Measurements from ENCODE around the gene GEMIN5. TPM values are rescaled to one million over a fixed set of nuclear protein-coding genes. Genes with fewer than 3 reads are reported as not detected.

GEMIN5 gene
- total and polyA plus RNA-seq, 2 of the 4 experiments (the other 2 are of a cell fraction) = 9.0 to 31.5 TPM

- intact Hi-C loops (cut with micrococcal nuclease) = loop anchor here (5.0 kb wide), 2 partner anchors 78 to 667 kb away; partner anchors contain the start of genes GALNT10 and GEMIN5
- Histone ChIP-seq H3K79me1 (ENCODE audit: low read depth in 1 of 2, low read length in 2 of 2) (peaks cover 4 to 29% of the 10 kb centered on the region in 2 experiments), H4K5ac (ENCODE audit: low read depth, low read length) (peak overlapping the region; percentile 23), H3K4ac (ENCODE audit: low read depth, low read length) (peak overlapping the region; percentile 59), H3K36me3 (ENCODE audit: control insufficient read depth, insufficient read depth, low read length) (peaks cover 4% of the 10 kb centered on the region), H2AK9ac (replicated peaks; ENCODE audit: low read depth, low read length, poor library complexity) (peak overlapping the region; percentile 13), H2BK5ac (ENCODE audit: low read depth, low read length, poor library complexity, severe bottlenecking) (peak overlapping the region; percentile 74), H4K91ac (ENCODE audit: insufficient read depth, low read depth, low read length) (peak overlapping the region; percentile 41; the same call in 1 of the 2 replicates), H2BK15ac (ENCODE audit: low read depth, low read length) (no peak overlapping the region), H3K14ac (replicated peaks; ENCODE audit: low read depth, low read length) (peak overlapping the region; percentile 77), H2AK5ac (ENCODE audit: low read depth, low read length) (peak overlapping the region; percentile 65; the same call in 1 of the 2 replicates), H4K20me1 (ENCODE audit: insufficient read depth, low read length) (peaks cover 15% of the 10 kb centered on the region), H3K9me3 (ENCODE audit: control insufficient read depth, insufficient read depth, low read length) (no peaks in the 10 kb centered on the region), H3K23ac (ENCODE audit: low read depth, low read length) (peak overlapping the region; percentile 77), H3K4me3 (ENCODE audit: insufficient read depth, low read depth, low read length) (peak overlapping the region; percentile 61), H2BK20ac (ENCODE audit: low read depth, low read length) (no peak overlapping the region), H3K9ac (ENCODE audit: low read depth, low read length) (peak overlapping the region; percentile 94), H4K8ac (ENCODE audit: low read depth in 2 of 2, low read length in 2 of 2) (peak overlapping the region; percentile 36 to 69), H3K27me3 (ENCODE audit: control insufficient read depth, insufficient read depth, low read length) (no peaks in the 10 kb centered on the region), H2BK120ac (ENCODE audit: low read depth, low read length) (no peak overlapping the region), H3K18ac (ENCODE audit: low read depth, low read length) (peak overlapping the region; percentile 38; the same call in 1 of the 2 replicates), H3K9me1 (ENCODE audit: insufficient read depth, low read length) (no peaks in the 10 kb centered on the region), H3K56ac (ENCODE audit: extremely low read depth, insufficient read depth, low read length) (peak overlapping the region; percentile 55), H3K4me2 (ENCODE audit: low read depth, low read length) (peak overlapping the region; percentile 85), H2AFZ (replicated peaks; ENCODE audit: low read length, poor library complexity) (no peak overlapping the region), H3K27ac (ENCODE audit: insufficient read depth, low read length) (peak overlapping the region; percentile 82), H3K4me1 (ENCODE audit: control insufficient read depth, insufficient read depth, low read length) (peaks cover 1% of the 10 kb centered on the region; the same call in 1 of the 2 replicates)
- in situ Hi-C loops (cut with MboI; ENCODE audit: low sequenced_read_pairs) = no loop called here
- ChIA-PET POLR2A (ENCODE audit: unreplicated experiment) (no interaction called here), CTCF (no interaction called here)
- TF ChIP-seq CEBPB (IDR thresholded peaks at IDR 0.05; ENCODE audit: low read depth, low read length) (no peak), MAFK (IDR thresholded peaks at IDR 0.05; ENCODE audit: low read depth, low read length) (no peak), RFX5 (IDR thresholded peaks at IDR 0.05; ENCODE audit: low read depth, low read length) (no peak), CHD1 (IDR thresholded peaks at IDR 0.05; ENCODE audit: low read depth, low read length) (0 out of 2 replicates have a peak, but pooled peaks have one; percentile 3), USF2 (IDR thresholded peaks at IDR 0.05; ENCODE audit: low read depth, low read length) (no peak), RCOR1 (IDR thresholded peaks at IDR 0.05; ENCODE audit: insufficient replicate concordance, low read length) (no peak)
- DNase-seq = no peak
- ATAC-seq (ENCODE audit: low read depth) = no peak
- BruUV-seq (replicated peaks) = no TSS peak
- WGBS, 2 experiments (ENCODE audit: extremely low coverage in 2 of 2, insufficient read length in 1 of 2) = 0% methylated on average over 3 of the region's 26 CpGs; no CpG with 5 or more reads in 1 of the 2 experiments
- dilution Hi-C loops (cut with HindIII; ENCODE audit: low sequenced_read_pairs, unreplicated experiment) = no loop called here
Observed at GRCh38 chr5:154858972-154859871, 78.8 kb downstream of the GEMIN5 start.

Data from IMR-90 (cell line).